NCI-H2227 (cell line): Measurements from ENCODE around the gene MRPS23.
A peak's percentile ranks its signal among the peaks of the same experiment; 100 is the strongest.

Source experiments
- DNase-seq: peaks from one replicate; lab custom pipeline; 2025; ENCODE audit not compliant: unreplicated experiment; lab: John Stamatoyannopoulos, UW

The MRPS23 gene

GRCh38 chr17:57803021-57803420 is 46.8 kb downstream of the MRPS23 start:
- peak; percentile 8 for DNase-seq

DNA sequence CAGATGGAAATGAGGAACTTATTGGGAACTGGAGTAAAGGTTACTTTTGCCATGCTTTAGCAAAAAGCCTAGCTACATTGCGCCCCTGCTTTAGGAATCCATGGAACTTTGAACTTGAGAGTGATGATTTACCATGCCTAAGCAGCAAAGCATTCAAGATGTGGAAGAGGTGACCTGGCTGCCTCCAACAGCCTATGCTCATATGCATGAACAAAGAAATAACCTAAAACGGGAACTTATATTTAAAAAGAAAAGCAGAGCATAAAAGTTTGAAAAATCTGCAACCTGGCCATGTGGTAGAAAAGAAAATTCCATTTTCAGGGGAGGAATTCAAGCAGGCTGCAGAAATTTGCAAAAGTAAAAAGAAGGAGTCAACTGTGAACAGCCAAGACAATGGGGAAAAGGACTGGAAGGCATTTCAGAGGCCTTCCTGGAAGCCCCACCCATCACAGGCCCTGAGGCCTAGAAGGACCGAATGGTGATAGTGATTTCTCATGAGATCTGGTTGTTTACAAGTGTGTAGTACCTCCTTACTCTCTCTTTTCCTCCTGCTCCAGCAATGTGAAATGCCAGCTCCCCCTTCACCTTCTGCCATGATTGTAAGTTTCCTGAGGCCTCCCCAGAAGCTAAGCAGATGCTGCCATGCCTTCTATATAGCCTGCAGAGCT is 48.7 kb downstream of the MRPS23 start:
- DNase-seq: no peak

- no peak for DNase-seq
Observed at GRCh38 chr17:57794841-57795240, 55.0 kb downstream of the MRPS23 start.

DNA sequence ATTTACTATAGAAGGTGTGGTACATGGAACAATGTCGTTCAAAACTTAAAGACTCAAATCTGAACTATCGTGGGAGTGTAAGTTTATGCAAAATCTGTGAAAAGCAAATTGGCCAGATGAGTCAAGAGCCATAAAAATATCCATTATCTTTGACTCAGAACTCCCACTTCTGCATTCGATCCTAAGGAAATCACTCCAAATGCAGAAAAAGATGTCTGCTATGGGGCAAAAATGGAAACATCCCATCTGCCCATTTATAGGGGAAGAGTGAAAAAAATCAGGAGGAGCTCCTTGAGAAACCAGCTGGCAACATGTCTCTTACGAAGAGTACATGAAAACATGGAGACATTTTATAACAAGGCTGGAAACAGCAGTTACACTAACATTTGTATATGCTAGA is 61.1 kb downstream of the MRPS23 start:
- no peak for DNase-seq

GRCh38 chr17:57785022-57785421 is 64.8 kb downstream of the MRPS23 start:
- DNase-seq: no peak
